Kidney (tissue), 14 donors: ENCODE measurements around the gene PRKAR1A. TPM values are rescaled to one million over a fixed set of nuclear protein-coding genes. Genes with fewer than 3 reads are reported as not detected.

ENCODE experiments used
- DNase-seq, 5 donors: peaks; one replicate each; pipeline ENCODE4 v3.0.0-alpha.2; 2013 to 2020
- FAIRE-seq: peaks from 2 replicates; lab custom pipeline; 2012; peaks lifted over from hg19 to GRCh38; lab: Jason Lieb, UNC
- H3K27ac ChIP-seq, 2 donors: one replicate each; pipeline ENCODE4 v1.7.0; 2013; ENCODE audit warnings: low read depth in 2 of 2, low read length in 2 of 2, inconsistent platforms in 1 of 2
- H3K27me3 ChIP-seq: one replicate; pipeline ENCODE4 v1.7.1; 2013; ENCODE audit warnings: low read length, inconsistent platforms; ENCODE audit not compliant: control insufficient read depth, insufficient read depth
- H3K36me3 ChIP-seq, 3 donors: one replicate each; pipeline versions ENCODE4 v1.7.0 to v1.7.1; 2013; ENCODE audit warnings: low read length in 3 of 3, control low read depth in 1 of 3, inconsistent platforms in 1 of 3; ENCODE audit not compliant: insufficient read depth in 3 of 3, control insufficient read depth in 2 of 3
- H3K4me1 ChIP-seq, 3 donors: one replicate each; pipeline versions ENCODE4 v1.7.0 to v1.7.1; 2013; ENCODE audit warnings: low read length in 3 of 3, inconsistent platforms in 1 of 3, low read depth in 1 of 3; ENCODE audit not compliant: control insufficient read depth in 2 of 3, insufficient read depth in 2 of 3
- H3K4me3 ChIP-seq, 3 donors: one replicate each; pipeline versions ENCODE4 v1.7.0 to v1.8.1; 2013; ENCODE audit warnings: low read length in 3 of 3, control low read depth in 1 of 3, inconsistent platforms in 1 of 3
- H3K9ac ChIP-seq, 3 donors: one replicate each; pipeline versions ENCODE4 v1.7.0 to v1.7.1; 2013; ENCODE audit warnings: low read length in 3 of 3, control low read depth in 1 of 3, inconsistent platforms in 1 of 3
- H3K9me3 ChIP-seq, 3 donors: one replicate each; pipeline versions ENCODE4 v1.7.0 to v1.7.1; 2013; ENCODE audit warnings: low read length in 3 of 3, control low read depth in 1 of 3, inconsistent platforms in 1 of 3; ENCODE audit not compliant: control insufficient read depth in 2 of 3, insufficient read depth in 1 of 3
- intact Hi-C: fragments of 100-400 bp; cut with DNase I; formaldehyde crosslinking; loops from one replicate; pipeline ENCODE4 v1.11.1; 2022
- polyA plus RNA-seq: library from polyadenylated mRNA; stranded (reverse); fragments of 350-450 nt; fragmentation: Illumina TruSeq; extraction: RNeasy Lipid Tissue Mini Kit (QIAGEN cat#74804); gene quantifications from one replicate; pipeline ENCODE4 v1.2.3, GENCODE V29; 2014; ENCODE audit warnings: low read depth, low replicate concordance; ENCODE audit not compliant: insufficient read depth
- total RNA-seq: library from RNA; stranded (reverse); fragmentation: NEBNext Ultra II Directional; extraction: Animal tissue kit (Norgen Biotek cat#: 25700); gene quantifications from one replicate; pipeline ENCODE4 v1.2.1, GENCODE V29; 2021
- TF ChIP-seq, protein P1 (sequence below): IDR thresholded peaks from 3 replicates; pipeline ENCODE4 v1.5.1; 2012; ENCODE audit warnings: mild to moderate bottlenecking, moderate library complexity, borderline replicate concordance; ENCODE audit not compliant: insufficient read depth; ENCODE audit errors: extremely low read depth
- donor health status: control.
- donor health status: control.
- donor health status: control.
- donor health status: control.
- donor health status: control.
- donor health status: DM: yes; HTN: yes; CAD: no.
- donor health status: Normal renal cell carcinoma (clear cell type).

The PRKAR1A gene
- total and polyA plus RNA-seq, 2 donors from 2014 or later = 92.3 to 340 TPM

DNA sequence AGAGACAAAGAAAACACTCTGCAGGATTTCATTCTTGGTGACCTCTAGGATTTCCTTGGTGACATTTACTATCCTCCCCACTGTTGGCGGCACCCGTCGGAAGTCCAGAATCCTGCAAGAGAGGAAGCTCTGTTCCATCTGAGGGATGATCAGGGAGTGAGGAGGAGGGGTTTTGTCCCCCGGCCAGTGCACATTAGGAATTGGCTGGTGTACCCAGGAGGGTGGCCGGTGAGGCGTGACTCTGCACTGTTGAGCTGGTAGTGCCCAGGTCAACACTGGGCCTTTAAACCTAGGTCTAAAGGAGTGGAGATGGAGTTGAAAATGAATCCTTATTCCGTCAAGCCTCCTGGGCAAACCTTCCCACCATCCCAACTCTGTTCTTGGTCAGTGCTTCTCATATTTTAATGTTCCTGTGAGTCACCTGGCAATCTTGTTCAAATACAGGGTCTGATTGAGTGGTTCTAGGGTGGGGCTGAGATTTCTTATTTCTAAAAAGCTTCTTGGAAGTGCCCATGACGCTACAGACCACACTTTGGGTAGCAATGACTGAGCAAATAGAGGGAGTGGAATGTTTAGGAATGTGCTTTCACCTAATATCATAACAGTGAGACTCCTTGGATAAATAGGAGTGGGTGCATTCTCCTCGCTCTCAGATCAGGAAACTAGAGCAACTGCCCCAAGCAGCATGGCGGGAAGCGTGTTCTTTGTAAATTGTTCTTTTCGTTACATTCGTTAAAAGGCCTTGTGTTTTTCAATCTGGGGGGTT, 30.7 kb downstream of the PRKAR1A start:
- Histone ChIP-seq H3K27ac (no peak overlapping the region), H3K36me3 (peaks cover 0 to 13% (median 9%) of the 10 kb centered on the region in 3 donors), H3K9me3 (no peaks in the 10 kb centered on the region), H3K27me3 (no peaks in the 10 kb centered on the region), H3K4me3 (no peak overlapping the region), H3K9ac (no peak overlapping the region), H3K4me1 (peaks cover 0 to 3% (median 0%) of the 10 kb centered on the region in 3 donors)
- intact Hi-C loops = no loop called here
- FAIRE-seq (no peak), DNase-seq (no peak)
- TF ChIP-seq, protein P1, sequence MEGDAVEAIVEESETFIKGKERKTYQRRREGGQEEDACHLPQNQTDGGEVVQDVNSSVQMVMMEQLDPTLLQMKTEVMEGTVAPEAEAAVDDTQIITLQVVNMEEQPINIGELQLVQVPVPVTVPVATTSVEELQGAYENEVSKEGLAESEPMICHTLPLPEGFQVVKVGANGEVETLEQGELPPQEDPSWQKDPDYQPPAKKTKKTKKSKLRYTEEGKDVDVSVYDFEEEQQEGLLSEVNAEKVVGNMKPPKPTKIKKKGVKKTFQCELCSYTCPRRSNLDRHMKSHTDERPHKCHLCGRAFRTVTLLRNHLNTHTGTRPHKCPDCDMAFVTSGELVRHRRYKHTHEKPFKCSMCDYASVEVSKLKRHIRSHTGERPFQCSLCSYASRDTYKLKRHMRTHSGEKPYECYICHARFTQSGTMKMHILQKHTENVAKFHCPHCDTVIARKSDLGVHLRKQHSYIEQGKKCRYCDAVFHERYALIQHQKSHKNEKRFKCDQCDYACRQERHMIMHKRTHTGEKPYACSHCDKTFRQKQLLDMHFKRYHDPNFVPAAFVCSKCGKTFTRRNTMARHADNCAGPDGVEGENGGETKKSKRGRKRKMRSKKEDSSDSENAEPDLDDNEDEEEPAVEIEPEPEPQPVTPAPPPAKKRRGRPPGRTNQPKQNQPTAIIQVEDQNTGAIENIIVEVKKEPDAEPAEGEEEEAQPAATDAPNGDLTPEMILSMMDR = no peak

DNA sequence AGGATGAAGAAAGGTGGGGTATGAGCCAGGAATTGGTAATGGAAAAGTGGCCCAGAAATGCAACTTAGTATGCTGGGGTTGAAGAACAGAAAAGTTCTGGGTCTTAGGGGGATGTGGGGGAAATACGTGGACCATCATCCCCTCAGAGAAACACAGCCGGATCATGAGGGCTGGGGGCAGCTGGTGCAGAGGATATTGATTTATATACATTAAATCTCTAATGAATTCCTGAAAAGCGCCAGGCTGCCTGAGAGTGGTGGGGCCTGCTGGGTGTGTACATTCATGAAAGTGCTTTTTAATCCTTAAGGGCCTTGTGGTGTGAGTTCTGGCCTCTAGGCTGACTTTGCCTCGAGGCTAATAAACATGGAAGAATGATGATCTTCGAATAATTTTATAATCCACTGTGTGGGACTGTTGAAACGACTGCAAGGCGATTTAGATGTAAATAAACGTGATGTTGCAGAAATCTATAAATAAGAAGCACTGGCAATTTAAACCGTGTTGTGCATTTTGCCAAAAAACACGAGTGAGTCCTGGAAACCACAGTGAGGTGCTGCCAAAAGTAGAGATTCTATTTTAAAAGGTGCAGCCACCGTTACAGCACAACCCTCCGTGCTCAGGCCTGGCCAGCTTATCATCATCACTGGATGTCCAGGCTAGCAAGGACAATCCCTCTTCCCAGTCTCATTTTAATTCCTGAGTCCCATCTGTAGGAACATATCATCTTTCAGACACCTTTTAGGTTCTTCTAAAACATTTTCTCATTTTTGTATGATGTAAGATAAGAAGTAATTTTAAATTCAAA, 32.1 kb downstream of the PRKAR1A start:
- DNase-seq (no peak), FAIRE-seq (no peak)
- H3K36me3 ChIP-seq = peaks cover 0 to 9% (median 7%) of the 10 kb centered on the region in 3 donors
- H3K27ac ChIP-seq = no peak overlapping the region
- H3K27me3 ChIP-seq = no peaks in the 10 kb centered on the region
- H3K4me3 ChIP-seq = no peak overlapping the region
- intact Hi-C loops = no loop called here
- no peak overlapping the region for H3K9ac ChIP-seq
- H3K4me1 ChIP-seq = peaks cover 0 to 3% (median 0%) of the 10 kb centered on the region in 3 donors
- TF ChIP-seq, protein P1 = no peak
- H3K9me3 ChIP-seq = no peaks in the 10 kb centered on the region

DNA sequence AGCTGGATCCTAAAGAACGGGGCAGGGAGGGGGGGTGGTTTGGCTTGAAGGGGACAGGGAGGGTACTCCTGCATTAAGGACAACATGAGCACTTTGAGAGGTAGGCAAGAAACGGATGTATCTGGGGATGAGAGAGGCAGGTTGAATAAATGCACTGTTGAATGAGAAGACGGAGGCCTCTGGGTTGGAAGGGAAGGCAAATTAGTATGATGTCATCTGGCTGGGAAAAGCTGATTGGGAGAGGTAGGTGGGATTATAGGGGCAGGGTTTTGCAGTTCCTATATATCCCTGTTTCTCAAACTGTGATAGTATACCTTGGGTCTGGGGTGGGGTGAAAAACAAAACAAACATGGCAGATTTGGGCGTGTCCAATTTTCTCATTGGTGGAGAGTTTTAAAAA, 44.3 kb downstream of the PRKAR1A start:
- Histone ChIP-seq H3K9me3 (no peaks in the 10 kb centered on the region), H3K4me3 (no peak overlapping the region), H3K4me1 (no peaks in the 10 kb centered on the region), H3K27me3 (no peaks in the 10 kb centered on the region), H3K9ac (no peak overlapping the region), H3K27ac (no peak overlapping the region), H3K36me3 (peaks cover 0 to 4% (median 0%) of the 10 kb centered on the region in 3 donors)
- intact Hi-C loops = no loop called here
- DNase-seq (no peak), FAIRE-seq (no peak)
- TF ChIP-seq, protein P1 = no peak
